K562 (cell line): ENCODE measurements around the gene MRPL44. TPM values are rescaled to one million over a fixed set of nuclear protein-coding genes. Genes with fewer than 3 reads are reported as not detected.

Experiments used
- ARID2 ChIP-seq: fragments of 450-650 bp; IDR thresholded peaks from 2 replicates; pipeline ENCODE4 v1.6.1; 2017; ENCODE audit warnings: antibody characterized with exemption, mild to moderate bottlenecking
- DPF2 ChIP-seq: fragments of 450-650 bp; IDR thresholded peaks from 2 replicates; pipeline ENCODE4 v1.6.1; 2016
- NFIC ChIP-seq: fragments of 450-650 bp; IDR thresholded peaks from 2 replicates; pipeline ENCODE4 v1.6.1; 2017; ENCODE audit warnings: mild to moderate bottlenecking, inconsistent platforms
- SRSF9 ChIP-seq: fragments of 200-400 bp; formaldehyde crosslinking; IDR thresholded peaks from 2 replicates; pipeline ENCODE4 v1.6.1; 2017; ENCODE audit warnings: low read depth, low read length, borderline replicate concordance
- ZNF239 ChIP-seq: fragments of 250-450 bp; sonication (Bioruptor Pico); IDR thresholded peaks from 2 replicates; pipeline ENCODE4 v1.4.0; 2020; ENCODE audit warnings: mild to moderate bottlenecking
- polyA plus RNA-seq, 8 experiments: library from polyadenylated mRNA; depleted of rRNA in 4 of 8; stranded (reverse) in 5 of 8; unstranded in 3 of 8; fragments of >200 nt; fragmentation: Nextera tagmentation in 2 of 8; fragmentation: Illumina TruSeq in 1 of 8; extraction: Ambion mirVana in 2 of 8; extraction: Trizol in 1 of 8; gene quantifications; 2 replicates each; pipeline versions ENCODE4 v1.2.1 to v1.2.3, GENCODE V29; 2011 to 2014; ENCODE audit warnings: inconsistent platforms in 1 of 8, missing spikeins in 1 of 8
- total RNA-seq, 7 experiments: library from RNA; depleted of rRNA in 6 of 7; stranded (reverse); fragments of >200 nt in 6 of 7; fragmentation: Illumina TruSeq in 2 of 7; extraction: Trizol in 2 of 7; gene quantifications; 2 replicates each; pipeline versions ENCODE4 v1.2.1 to v1.2.3, GENCODE V29; 2011 to 2021; ENCODE audit warnings: low replicate concordance in 1 of 7
- TF ChIP-seq, protein P1 (sequence below), 2 experiments: IDR thresholded peaks; 2 replicates each; pipeline ENCODE4 v1.6.1; 2012; ENCODE audit warnings: improper control_type of control experiment in 2 of 2, low read depth in 2 of 2, low read length in 2 of 2, borderline replicate concordance in 1 of 2
- TF ChIP-seq, protein P2 (sequence below): fragments of 450-650 bp; formaldehyde crosslinking; IDR thresholded peaks from 2 replicates; pipeline ENCODE4 v1.4.0; 2022; ENCODE audit warnings: missing genetic modification characterization
- TF ChIP-seq, protein P3 (sequence below): fragments of 450-650 bp; IDR thresholded peaks from 2 replicates; pipeline ENCODE4 v1.6.1; 2016; ENCODE audit warnings: mild to moderate bottlenecking, moderate library complexity
- TF ChIP-seq, protein P4 (sequence below): sonication (generic); formaldehyde crosslinking; IDR thresholded peaks from 2 replicates; pipeline ENCODE4 v1.8.0; 2022; ENCODE audit warnings: mild to moderate bottlenecking, missing genetic modification reagents
- TF ChIP-seq, protein P5 (sequence below): fragments of 250-450 bp; sonication (Bioruptor Pico); IDR thresholded peaks from 2 replicates; pipeline ENCODE4 v1.8.0; 2021; ENCODE audit warnings: borderline replicate concordance, mild to moderate bottlenecking, moderate library complexity; ENCODE audit not compliant: poor library complexity, severe bottlenecking

The MRPL44 gene
- total and polyA plus RNA-seq, 9 of the 15 experiments (the other 6 are each of a cell fraction or from before 2014, with no cell fraction given): 10.4 to 26.0 (median 20.2) TPM

DNA sequence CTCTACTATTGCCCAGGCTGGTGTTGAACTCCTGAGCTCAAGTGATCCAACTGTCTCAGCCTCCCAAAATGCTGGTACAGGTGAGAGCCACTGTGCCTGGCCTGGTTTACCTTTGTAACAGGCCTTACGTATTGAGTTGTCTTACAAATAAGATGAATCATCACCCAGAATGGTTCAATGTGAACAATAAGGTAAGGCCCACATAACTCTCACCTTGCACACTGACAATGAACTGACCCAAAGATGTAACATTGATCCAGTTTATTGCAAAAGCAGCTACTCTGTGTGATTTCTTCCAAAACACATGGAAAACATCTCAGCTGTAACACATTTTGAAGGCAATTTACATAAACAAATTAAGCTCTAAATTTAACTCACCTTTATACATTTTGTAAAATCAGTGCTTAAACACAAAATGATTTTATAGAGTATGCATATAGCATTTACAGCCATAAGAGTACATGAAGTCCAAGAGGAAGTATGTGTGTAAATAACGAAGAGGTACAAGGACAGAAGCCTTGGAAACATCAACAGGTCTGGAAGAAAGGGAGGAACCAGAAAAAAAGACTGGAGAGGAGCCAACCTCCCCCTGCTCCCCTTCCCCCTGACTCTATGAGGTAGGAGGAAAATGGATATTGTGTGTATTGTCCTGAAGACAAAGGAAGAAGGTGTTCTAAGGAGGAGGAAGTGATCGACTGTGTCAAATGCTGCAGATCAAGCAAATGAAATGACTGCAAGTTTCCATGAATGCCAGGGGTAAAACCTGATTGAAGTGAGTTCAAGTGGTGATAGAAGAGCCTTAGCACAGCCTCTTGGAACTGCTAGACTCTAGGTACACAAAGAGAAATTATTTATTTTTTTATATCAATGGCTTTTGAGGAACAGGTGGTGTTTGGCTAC, 6.6 kb upstream of the MRPL44 start (continued):
- TF ChIP-seq, protein P1, sequence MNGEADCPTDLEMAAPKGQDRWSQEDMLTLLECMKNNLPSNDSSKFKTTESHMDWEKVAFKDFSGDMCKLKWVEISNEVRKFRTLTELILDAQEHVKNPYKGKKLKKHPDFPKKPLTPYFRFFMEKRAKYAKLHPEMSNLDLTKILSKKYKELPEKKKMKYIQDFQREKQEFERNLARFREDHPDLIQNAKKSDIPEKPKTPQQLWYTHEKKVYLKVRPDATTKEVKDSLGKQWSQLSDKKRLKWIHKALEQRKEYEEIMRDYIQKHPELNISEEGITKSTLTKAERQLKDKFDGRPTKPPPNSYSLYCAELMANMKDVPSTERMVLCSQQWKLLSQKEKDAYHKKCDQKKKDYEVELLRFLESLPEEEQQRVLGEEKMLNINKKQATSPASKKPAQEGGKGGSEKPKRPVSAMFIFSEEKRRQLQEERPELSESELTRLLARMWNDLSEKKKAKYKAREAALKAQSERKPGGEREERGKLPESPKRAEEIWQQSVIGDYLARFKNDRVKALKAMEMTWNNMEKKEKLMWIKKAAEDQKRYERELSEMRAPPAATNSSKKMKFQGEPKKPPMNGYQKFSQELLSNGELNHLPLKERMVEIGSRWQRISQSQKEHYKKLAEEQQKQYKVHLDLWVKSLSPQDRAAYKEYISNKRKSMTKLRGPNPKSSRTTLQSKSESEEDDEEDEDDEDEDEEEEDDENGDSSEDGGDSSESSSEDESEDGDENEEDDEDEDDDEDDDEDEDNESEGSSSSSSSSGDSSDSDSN (IDR thresholded peaks at IDR 0.05; ENCODE audit: borderline replicate concordance in 1 of 2, low read depth in 2 of 2, low read length in 2 of 2): no peak
- TF ChIP-seq, protein P2, sequence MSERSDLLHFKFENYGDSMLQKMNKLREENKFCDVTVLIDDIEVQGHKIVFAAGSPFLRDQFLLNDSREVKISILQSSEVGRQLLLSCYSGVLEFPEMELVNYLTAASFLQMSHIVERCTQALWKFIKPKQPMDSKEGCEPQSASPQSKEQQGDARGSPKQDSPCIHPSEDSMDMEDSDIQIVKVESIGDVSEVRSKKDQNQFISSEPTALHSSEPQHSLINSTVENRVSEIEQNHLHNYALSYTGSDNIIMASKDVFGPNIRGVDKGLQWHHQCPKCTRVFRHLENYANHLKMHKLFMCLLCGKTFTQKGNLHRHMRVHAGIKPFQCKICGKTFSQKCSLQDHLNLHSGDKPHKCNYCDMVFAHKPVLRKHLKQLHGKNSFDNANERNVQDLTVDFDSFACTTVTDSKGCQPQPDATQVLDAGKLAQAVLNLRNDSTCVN (CRISPR knock-in tag): no peak
- TF ChIP-seq ARID2: no peak
- TF ChIP-seq, protein P3, sequence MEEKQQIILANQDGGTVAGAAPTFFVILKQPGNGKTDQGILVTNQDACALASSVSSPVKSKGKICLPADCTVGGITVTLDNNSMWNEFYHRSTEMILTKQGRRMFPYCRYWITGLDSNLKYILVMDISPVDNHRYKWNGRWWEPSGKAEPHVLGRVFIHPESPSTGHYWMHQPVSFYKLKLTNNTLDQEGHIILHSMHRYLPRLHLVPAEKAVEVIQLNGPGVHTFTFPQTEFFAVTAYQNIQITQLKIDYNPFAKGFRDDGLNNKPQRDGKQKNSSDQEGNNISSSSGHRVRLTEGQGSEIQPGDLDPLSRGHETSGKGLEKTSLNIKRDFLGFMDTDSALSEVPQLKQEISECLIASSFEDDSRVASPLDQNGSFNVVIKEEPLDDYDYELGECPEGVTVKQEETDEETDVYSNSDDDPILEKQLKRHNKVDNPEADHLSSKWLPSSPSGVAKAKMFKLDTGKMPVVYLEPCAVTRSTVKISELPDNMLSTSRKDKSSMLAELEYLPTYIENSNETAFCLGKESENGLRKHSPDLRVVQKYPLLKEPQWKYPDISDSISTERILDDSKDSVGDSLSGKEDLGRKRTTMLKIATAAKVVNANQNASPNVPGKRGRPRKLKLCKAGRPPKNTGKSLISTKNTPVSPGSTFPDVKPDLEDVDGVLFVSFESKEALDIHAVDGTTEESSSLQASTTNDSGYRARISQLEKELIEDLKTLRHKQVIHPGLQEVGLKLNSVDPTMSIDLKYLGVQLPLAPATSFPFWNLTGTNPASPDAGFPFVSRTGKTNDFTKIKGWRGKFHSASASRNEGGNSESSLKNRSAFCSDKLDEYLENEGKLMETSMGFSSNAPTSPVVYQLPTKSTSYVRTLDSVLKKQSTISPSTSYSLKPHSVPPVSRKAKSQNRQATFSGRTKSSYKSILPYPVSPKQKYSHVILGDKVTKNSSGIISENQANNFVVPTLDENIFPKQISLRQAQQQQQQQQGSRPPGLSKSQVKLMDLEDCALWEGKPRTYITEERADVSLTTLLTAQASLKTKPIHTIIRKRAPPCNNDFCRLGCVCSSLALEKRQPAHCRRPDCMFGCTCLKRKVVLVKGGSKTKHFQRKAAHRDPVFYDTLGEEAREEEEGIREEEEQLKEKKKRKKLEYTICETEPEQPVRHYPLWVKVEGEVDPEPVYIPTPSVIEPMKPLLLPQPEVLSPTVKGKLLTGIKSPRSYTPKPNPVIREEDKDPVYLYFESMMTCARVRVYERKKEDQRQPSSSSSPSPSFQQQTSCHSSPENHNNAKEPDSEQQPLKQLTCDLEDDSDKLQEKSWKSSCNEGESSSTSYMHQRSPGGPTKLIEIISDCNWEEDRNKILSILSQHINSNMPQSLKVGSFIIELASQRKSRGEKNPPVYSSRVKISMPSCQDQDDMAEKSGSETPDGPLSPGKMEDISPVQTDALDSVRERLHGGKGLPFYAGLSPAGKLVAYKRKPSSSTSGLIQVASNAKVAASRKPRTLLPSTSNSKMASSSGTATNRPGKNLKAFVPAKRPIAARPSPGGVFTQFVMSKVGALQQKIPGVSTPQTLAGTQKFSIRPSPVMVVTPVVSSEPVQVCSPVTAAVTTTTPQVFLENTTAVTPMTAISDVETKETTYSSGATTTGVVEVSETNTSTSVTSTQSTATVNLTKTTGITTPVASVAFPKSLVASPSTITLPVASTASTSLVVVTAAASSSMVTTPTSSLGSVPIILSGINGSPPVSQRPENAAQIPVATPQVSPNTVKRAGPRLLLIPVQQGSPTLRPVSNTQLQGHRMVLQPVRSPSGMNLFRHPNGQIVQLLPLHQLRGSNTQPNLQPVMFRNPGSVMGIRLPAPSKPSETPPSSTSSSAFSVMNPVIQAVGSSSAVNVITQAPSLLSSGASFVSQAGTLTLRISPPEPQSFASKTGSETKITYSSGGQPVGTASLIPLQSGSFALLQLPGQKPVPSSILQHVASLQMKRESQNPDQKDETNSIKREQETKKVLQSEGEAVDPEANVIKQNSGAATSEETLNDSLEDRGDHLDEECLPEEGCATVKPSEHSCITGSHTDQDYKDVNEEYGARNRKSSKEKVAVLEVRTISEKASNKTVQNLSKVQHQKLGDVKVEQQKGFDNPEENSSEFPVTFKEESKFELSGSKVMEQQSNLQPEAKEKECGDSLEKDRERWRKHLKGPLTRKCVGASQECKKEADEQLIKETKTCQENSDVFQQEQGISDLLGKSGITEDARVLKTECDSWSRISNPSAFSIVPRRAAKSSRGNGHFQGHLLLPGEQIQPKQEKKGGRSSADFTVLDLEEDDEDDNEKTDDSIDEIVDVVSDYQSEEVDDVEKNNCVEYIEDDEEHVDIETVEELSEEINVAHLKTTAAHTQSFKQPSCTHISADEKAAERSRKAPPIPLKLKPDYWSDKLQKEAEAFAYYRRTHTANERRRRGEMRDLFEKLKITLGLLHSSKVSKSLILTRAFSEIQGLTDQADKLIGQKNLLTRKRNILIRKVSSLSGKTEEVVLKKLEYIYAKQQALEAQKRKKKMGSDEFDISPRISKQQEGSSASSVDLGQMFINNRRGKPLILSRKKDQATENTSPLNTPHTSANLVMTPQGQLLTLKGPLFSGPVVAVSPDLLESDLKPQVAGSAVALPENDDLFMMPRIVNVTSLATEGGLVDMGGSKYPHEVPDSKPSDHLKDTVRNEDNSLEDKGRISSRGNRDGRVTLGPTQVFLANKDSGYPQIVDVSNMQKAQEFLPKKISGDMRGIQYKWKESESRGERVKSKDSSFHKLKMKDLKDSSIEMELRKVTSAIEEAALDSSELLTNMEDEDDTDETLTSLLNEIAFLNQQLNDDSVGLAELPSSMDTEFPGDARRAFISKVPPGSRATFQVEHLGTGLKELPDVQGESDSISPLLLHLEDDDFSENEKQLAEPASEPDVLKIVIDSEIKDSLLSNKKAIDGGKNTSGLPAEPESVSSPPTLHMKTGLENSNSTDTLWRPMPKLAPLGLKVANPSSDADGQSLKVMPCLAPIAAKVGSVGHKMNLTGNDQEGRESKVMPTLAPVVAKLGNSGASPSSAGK: no peak
- TF ChIP-seq, protein P4, sequence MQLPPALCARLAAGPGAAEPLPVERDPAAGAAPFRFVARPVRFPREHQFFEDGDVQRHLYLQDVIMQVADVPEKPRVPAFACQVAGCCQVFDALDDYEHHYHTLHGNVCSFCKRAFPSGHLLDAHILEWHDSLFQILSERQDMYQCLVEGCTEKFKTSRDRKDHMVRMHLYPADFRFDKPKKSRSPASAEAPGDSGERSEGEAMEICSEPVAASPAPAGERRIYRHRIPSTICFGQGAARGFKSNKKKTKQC: no peak
- TF ChIP-seq, protein P5, sequence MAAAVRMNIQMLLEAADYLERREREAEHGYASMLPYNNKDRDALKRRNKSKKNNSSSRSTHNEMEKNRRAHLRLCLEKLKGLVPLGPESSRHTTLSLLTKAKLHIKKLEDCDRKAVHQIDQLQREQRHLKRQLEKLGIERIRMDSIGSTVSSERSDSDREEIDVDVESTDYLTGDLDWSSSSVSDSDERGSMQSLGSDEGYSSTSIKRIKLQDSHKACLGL: no peak
- no peak for TF ChIP-seq DPF2
- no peak for TF ChIP-seq SRSF9
- TF ChIP-seq NFIC: no peak
- no peak for TF ChIP-seq ZNF239
